Muscle layer of colon (tissue), 2 donors: ENCODE data around the gene PTTG1.
A peak's percentile ranks its signal among the peaks of the same experiment; 100 is the strongest.

ENCODE experiments used
- H3K27ac ChIP-seq: one replicate; pipeline ENCODE4 v1.7.0; 2013; ENCODE audit warnings: low read depth, mild to moderate bottlenecking, low read length, moderate library complexity
- H3K27me3 ChIP-seq, 2 donors: one replicate each; pipeline ENCODE4 v1.7.0; 2013; ENCODE audit warnings: low read length in 2 of 2, mild to moderate bottlenecking in 2 of 2; ENCODE audit not compliant: insufficient read depth in 2 of 2, control insufficient read depth in 1 of 2
- H3K36me3 ChIP-seq: one replicate; pipeline ENCODE4 v1.7.0; 2013; ENCODE audit warnings: mild to moderate bottlenecking, low read length; ENCODE audit not compliant: insufficient read depth
- H3K4me1 ChIP-seq: one replicate; pipeline ENCODE4 v1.7.0; 2013; ENCODE audit warnings: mild to moderate bottlenecking, low read length; ENCODE audit not compliant: insufficient read depth
- H3K4me3 ChIP-seq, 2 donors: one replicate each; pipeline ENCODE4 v1.7.0; 2013; ENCODE audit warnings: low read length in 2 of 2, low read depth in 1 of 2, mild to moderate bottlenecking in 1 of 2, moderate library complexity in 1 of 2
- H3K9ac ChIP-seq: one replicate; pipeline ENCODE4 v1.7.0; 2013; ENCODE audit warnings: low read length
- H3K9me3 ChIP-seq: one replicate; pipeline ENCODE4 v1.7.0; 2013; ENCODE audit warnings: mild to moderate bottlenecking, low read length
- donor health status: abdominal sarcoma.
- donor health status: Adenocarcinoma of cecum.

PTTG1 gene

GRCh38 chr5:160467555-160468362 lies 46.1 kb downstream of the PTTG1 start:
- no peaks in the 10 kb centered on the region for H3K9me3 ChIP-seq
- H3K36me3 ChIP-seq = no peaks in the 10 kb centered on the region
- no peak overlapping the region for H3K9ac ChIP-seq
- no peak overlapping the region for H3K27ac ChIP-seq
- H3K4me3 ChIP-seq = peak overlapping the region in 1 of 2 donors; percentile 49
- H3K27me3 ChIP-seq = no peaks in the 10 kb centered on the region
- H3K4me1 ChIP-seq = peaks cover 30% of the 10 kb centered on the region

GRCh38 chr5:160468363-160468975 lies 46.8 kb downstream of the PTTG1 start:
- Histone ChIP-seq H3K27ac (no peak overlapping the region), H3K36me3 (no peaks in the 10 kb centered on the region), H3K27me3 (no peaks in the 10 kb centered on the region), H3K4me3 (peak overlapping the region in 1 of 2 donors; percentile 49), H3K9me3 (no peaks in the 10 kb centered on the region), H3K9ac (no peak overlapping the region), H3K4me1 (peaks cover 30% of the 10 kb centered on the region)

- Histone ChIP-seq H3K27ac (no peak overlapping the region), H3K4me1 (peaks cover 30% of the 10 kb centered on the region), H3K27me3 (no peaks in the 10 kb centered on the region), H3K4me3 (no peak overlapping the region), H3K9ac (no peak overlapping the region), H3K36me3 (no peaks in the 10 kb centered on the region), H3K9me3 (no peaks in the 10 kb centered on the region)
These were observed 47.8 kb downstream of the PTTG1 start for GRCh38 chr5:160469156-160470144.

GRCh38 chr5:160470437-160471361 lies 49.0 kb downstream of the PTTG1 start:
- H3K4me3 ChIP-seq = no peak overlapping the region
- H3K27me3 ChIP-seq = no peaks in the 10 kb centered on the region
- H3K9me3 ChIP-seq = no peaks in the 10 kb centered on the region
- H3K9ac ChIP-seq = no peak overlapping the region
- peaks cover 30% of the 10 kb centered on the region for H3K4me1 ChIP-seq
- H3K27ac ChIP-seq = no peak overlapping the region
- H3K36me3 ChIP-seq = no peaks in the 10 kb centered on the region

GRCh38 chr5:160471761-160472160 lies 50.1 kb downstream of the PTTG1 start:
- Histone ChIP-seq H3K4me3 (no peak overlapping the region), H3K9me3 (no peaks in the 10 kb centered on the region), H3K27me3 (no peaks in the 10 kb centered on the region), H3K27ac (no peak overlapping the region), H3K4me1 (peaks cover 30% of the 10 kb centered on the region), H3K36me3 (no peaks in the 10 kb centered on the region), H3K9ac (no peak overlapping the region)

GRCh38 chr5:160472482-160472881 lies 50.8 kb downstream of the PTTG1 start:
- H3K36me3 ChIP-seq = no peaks in the 10 kb centered on the region
- no peaks in the 10 kb centered on the region for H3K9me3 ChIP-seq
- no peak overlapping the region for H3K27ac ChIP-seq
- H3K4me3 ChIP-seq = no peak overlapping the region
- no peaks in the 10 kb centered on the region for H3K27me3 ChIP-seq
- no peak overlapping the region for H3K9ac ChIP-seq
- peaks cover 25% of the 10 kb centered on the region for H3K4me1 ChIP-seq

- Histone ChIP-seq H3K27ac (no peak overlapping the region), H3K9me3 (no peaks in the 10 kb centered on the region), H3K4me1 (peaks cover 15% of the 10 kb centered on the region), H3K4me3 (no peak overlapping the region), H3K9ac (no peak overlapping the region), H3K36me3 (no peaks in the 10 kb centered on the region), H3K27me3 (no peaks in the 10 kb centered on the region)
These were observed 52.0 kb downstream of the PTTG1 start for GRCh38 chr5:160473681-160474080.

GRCh38 chr5:160474084-160474483 lies 52.4 kb downstream of the PTTG1 start:
- Histone ChIP-seq H3K4me3 (no peak overlapping the region), H3K27ac (no peak overlapping the region)

GRCh38 chr5:160475864-160476438 lies 54.3 kb downstream of the PTTG1 start:
- H3K4me1 ChIP-seq = peaks cover 17% of the 10 kb centered on the region
- H3K36me3 ChIP-seq = no peaks in the 10 kb centered on the region
- no peak overlapping the region for H3K4me3 ChIP-seq
- H3K9me3 ChIP-seq = no peaks in the 10 kb centered on the region
- no peaks in the 10 kb centered on the region for H3K27me3 ChIP-seq
- H3K27ac ChIP-seq = no peak overlapping the region
- no peak overlapping the region for H3K9ac ChIP-seq

More at GRCh38 chr5:160474084-160474483, 52.4 kb downstream of the PTTG1 start:
- no peak overlapping the region for H3K9ac ChIP-seq
- H3K36me3 ChIP-seq = no peaks in the 10 kb centered on the region
- H3K9me3 ChIP-seq = no peaks in the 10 kb centered on the region
- peaks cover 15% of the 10 kb centered on the region for H3K4me1 ChIP-seq
- no peaks in the 10 kb centered on the region for H3K27me3 ChIP-seq

- no peak overlapping the region for H3K27ac ChIP-seq
- H3K9me3 ChIP-seq = no peaks in the 10 kb centered on the region
- peaks cover 8% of the 10 kb centered on the region for H3K4me1 ChIP-seq
- H3K4me3 ChIP-seq = no peak overlapping the region
- no peaks in the 10 kb centered on the region for H3K27me3 ChIP-seq
- no peak overlapping the region for H3K9ac ChIP-seq
- no peaks in the 10 kb centered on the region for H3K36me3 ChIP-seq
These were observed 55.8 kb downstream of the PTTG1 start for GRCh38 chr5:160477266-160477970.
